ENCODE measurements around the gene CEP63.
"Not testable (repeated sequence)": the region's sequence is repeated elsewhere in the genome, so short reads cannot be mapped to it uniquely, and the experiment has no call there.

The CEP63 gene

DNA sequence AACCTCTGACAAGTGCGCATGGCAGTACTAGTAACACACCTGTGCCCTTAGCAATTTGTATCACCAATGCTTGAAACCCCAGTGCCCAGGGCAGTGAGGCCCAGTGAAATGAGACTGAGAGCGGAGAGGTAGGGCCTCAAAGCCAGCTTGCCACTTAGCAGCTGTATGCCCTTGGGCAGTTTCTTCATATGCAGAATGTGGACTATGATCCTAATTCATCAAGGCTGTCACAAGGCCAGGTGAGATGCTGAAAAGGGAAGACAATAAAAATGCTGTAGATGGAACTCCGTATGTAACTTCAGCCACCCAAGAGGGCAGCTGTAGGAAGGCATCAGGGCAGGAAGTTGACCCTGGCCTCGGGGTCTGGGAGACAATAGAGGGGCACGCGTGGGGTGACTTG is 90.6 kb downstream of the CEP63 start:
- DNase-seq (ENCODE audit: low read depth): no peak

DNA sequence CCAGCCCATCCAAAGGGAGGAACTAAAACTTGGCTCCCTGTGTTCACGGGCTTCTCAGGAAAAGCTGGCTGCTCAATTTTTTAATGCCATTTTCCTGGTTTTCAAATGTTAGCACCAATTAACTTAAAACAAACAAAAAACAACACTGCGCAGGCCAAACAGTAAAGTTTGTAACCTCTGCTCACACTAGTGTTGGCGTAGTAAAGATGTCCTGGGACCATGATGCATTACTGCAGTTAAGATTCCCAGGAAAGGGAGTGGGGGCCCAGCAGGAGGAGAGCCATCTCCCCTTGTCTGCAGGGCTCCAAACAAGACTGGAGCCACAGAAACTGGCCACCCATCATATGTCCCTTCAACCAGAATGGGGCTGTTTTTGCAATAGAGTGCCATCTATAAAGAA is 91.0 kb downstream of the CEP63 start:
- no peak for DNase-seq (ENCODE audit: low read depth)

DNA sequence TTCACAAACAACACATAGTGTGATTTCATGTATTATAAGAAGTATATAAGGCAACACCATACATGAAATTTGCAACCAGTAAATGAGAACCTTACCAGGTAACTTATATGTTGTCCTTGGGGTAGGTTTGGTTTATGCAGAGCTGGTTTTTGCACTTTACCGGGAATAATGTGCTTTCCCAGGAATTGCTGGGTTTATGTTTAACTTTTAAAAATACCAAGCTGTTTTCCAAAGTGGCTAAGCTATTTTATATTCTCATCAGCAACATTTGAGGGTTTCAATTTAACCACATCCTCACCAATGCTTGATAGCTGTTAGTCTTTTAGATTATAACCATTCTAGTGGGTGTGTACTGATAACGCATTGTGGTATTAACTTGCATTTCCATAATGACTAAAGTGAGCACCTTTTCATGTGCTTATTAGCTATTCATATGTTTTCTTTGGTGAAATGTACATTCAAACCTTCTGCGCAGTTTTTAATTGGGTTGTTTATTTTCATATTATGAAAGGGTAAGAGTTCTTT is 93.3 kb downstream of the CEP63 start:
- DNase-seq (ENCODE audit: low read depth): no peak

DNA sequence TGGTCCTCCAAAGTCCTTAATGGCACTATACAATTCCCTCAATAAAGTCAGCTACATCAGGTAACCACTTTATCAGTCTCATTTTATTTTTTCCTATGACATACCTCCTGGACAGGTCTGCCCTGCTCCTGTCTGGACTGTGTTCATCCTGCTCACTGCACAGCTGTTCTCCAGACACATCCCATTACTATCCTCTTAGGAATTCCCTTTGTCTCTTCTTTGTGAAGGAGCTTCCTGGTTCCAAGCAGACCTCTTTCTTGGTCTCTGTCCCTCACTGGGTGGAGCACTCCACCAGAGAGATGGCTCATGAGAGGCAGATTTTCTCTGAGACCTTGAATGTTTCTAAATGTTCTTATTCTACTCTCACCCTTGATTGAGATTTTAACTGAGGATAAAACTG is 104.9 kb downstream of the CEP63 start:
- DNase-seq (ENCODE audit: low read depth): no peak

DNA sequence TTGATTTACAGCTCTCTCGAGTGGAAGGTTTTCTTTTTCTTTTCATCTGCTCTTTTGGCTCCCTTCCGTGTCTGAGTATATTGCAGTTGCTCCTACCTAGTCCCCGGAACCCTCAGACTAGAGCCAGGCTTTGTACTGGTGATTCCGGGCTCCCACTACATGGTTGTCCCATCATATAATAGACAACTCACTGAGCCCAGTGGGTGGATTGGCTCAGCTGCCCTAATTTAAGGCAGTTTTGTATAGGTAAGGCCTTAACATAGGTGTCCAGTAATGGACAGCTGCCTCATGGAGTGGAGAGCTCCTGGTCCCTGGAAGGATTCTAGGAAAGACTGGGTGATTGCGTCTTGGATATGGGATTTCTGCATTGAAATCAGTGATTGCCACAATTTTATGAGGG is 106.9 kb downstream of the CEP63 start:
- DNase-seq (ENCODE audit: low read depth): no peak

DNA sequence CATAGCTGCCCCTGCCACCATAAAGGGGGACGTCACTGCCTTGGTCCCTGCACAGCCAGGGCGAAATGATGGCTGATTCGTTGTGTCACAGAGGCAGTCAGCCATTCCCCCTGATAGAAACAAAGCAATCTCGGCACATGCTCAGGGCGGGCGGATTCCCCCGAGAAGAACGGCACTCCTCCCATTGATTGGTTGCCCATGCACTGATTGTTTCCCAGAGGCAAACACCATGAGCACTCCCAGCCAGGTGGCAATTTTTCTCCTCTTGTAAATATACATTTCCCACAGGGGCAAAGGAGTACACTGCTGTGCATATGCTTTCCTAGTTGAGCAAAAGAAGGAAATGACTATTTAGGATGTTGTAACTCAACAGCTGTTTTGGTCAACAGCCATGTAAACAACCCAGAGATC is 108.5 kb downstream of the CEP63 start:
- no peak for DNase-seq (ENCODE audit: low read depth)

DNA sequence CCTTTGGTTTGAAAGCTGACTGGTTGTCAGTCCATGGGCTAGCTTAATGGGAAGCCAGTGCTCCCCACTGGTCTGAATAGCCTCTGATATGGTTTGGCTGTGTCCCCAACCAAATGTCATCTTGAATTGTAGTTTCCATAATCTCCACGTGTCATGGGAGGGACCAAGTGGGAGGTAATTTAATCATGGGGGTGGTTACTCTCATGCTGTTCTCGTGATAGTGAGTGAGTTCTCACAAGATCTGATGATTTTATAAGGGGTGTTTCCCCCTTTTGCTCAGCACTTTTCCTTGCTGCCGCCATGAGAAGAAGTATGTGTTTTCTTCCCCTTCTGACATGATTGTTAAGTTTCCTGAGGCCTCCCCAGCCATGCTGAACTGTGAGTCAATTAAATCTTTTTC is 109.1 kb downstream of the CEP63 start:
- DNase-seq (ENCODE audit: low read depth): not testable (repeated sequence)

DNA sequence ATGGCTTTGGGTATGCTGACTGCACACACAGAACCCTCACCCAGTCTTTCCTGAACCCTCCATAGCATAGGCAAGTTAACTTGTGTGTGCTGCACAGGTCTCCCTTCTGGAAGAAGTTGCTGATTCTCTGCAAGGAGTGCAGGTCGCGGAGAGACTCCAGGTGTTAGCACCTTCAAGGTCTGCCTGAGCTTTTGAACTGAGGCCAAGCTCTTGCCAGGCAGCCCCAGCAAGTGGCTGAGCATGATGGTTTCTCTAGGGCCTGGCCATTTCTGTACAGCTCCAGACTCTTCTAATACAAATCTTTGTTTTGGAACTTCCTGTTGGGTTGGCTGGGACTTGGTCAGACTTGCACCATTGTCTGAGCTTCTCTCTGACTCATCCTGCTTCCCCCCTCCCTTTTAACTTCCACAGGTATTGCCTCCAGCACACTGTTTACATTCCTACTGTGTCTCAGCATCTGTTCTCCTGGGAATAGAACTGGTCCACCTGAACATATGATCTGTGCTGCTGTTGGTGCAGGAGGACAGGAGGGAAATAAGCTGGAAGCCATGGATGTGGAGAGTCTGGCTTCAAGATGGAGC is 111.6 kb downstream of the CEP63 start:
- no peak for DNase-seq (ENCODE audit: low read depth)

DNA sequence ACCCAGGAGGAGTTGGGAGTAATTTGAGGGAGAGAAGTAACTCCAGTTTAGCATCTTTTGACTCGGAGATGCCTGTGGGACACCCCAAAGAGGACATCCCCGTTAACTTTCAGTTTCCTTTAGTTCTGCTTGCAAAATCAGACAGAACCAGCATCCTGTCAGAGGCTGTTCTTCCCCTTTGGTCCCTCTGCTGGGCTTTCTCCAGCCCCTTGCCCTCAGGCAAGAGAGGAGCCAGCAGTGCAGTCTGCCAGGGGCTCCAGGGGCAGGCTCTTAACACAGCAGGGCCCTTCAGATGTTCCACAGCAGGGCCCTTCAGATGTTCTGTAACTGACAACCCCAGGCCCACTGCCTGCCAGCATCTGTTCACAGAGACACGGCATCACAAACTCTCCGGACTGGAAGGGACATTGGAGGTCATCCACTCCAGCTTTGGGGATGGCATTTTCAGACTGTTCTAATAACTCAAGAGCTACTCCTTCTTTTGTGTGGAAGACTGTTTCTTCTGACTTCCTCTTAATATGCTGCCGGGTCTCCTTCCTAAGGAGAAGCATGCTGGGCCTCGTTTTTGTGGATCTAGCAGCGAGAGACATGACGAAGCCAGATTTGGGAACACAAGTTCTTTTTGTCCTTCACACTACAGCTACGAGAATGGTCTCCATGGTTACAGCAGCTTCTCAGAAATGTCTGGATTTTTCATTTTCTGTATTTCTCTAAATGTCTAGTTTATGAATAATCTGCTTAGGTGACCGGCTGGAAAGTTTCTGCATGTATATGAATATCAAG is 113.1 kb downstream of the CEP63 start:
- DNase-seq (ENCODE audit: low read depth): no peak

DNA sequence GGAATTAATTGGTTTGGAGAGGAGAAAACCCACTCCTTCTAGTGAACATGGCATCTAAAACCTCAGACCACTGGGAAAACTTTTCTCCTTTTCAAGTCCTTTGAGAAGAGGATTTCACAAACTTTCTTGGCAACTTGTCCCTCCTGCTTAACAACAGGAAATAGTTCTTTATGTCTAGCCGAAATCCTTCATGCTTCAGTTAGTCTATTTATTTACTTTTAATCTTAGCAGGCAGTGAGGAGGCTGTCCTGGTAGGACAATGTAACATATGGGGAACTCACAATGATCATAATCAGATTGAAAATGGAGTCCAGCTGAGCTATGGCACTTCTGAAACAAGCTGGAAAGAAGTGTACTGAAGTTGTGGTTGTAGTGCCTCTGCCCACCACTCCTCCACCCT is 114.3 kb downstream of the CEP63 start:
- no peak for DNase-seq (ENCODE audit: low read depth)

DNA sequence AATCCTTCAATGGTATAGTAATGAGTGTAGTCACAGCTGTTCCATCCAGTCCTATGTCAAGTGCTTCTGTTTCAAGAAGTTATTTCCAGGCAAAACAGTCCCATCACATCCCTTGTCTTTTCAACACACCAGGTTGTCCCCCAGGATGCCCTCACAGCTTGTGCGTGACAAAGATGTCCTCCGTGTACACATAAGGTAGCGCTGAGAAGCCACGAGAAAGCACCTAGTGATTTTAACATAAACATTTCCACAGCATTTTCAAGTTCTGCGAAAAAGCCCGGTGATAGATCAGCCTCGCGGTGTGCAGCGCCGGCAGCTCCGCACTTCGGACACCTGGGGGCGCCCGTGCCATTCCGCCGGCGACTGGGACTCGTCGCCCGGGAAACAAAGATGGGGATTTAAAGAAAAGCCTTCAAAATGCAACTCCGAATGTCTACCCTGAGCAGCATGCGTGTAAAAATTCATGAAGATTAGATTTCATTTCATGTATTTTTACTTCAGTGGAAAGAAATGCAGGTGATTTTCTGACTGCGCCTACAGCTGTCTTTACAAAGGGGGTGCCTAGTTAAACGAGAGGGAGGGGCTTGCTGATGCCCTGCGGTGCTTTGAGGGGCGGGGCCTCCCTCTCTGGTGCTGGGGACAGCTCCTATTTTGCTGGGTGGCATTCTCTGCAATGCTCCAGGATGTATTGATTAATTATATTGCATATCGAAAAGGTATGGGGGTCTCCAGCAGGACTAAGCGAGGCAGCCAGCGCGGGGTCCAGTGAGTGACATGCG is 115.0 kb downstream of the CEP63 start:
- DNase-seq (ENCODE audit: low read depth): peak; percentile 42

DNA sequence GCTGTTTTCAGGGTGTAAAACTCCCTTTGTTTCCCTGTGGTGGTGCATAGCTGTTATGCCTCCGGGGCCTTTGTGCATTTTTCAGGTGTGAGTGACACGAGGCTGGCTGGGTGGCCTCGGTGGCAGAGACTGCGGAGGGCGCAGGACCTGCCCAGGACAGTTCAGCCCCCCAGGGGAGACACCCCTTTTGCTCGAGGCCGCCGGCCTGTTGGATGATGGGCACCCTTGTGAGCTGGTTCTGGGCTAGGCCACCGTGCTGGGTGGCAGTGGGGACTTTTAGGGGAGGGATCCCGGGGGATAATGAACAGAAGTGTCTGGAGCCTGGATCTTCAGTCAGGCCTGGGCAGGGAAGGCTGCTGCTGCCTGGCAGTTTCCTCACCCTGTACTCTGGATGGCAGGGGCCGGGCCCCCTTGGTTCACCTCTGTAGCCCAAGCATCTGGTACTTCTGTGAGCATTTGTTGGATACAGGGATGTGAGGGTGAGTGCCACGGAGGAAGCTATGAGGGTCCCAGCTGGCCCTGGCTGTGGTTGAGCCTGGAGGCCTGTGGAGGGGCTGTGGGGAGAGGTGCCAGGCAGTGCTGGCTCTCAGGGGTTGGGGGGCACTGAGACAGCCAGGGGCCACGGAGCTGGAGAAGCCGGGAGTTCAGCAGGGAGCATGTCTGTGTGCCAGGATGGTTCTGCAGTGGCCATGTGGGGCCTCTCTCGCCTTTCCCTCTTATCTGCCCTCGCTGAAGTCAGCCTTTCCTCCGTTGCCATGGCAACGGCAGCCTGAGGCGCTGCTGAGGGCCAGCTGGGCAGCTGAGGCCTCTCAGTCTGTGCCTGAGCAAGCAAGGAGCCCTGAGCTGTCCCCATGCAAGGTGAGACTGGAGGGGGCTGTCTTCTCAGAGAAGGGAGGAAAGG is 115.9 kb downstream of the CEP63 start:
- DNase-seq (ENCODE audit: low read depth): no peak

DNA sequence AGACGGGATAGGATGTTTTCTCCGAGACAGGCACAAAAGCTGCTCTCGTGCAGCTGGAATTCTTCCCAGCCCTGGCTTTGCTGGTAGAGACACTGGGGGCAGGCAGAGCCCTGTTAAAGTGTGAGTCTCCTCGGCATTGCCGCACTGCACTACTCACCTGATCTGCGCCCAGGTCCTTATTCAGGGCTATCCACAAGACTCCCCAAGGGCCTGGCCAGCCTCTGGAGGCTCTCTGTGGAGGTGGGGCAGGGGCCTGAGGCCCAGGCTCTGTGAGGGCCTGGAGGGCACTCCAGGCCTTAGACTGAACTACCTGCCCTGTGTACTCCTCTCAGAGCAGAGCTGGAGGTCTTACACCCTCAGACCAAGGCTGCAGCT is 116.6 kb downstream of the CEP63 start:
- no peak for DNase-seq (ENCODE audit: low read depth)

DNA sequence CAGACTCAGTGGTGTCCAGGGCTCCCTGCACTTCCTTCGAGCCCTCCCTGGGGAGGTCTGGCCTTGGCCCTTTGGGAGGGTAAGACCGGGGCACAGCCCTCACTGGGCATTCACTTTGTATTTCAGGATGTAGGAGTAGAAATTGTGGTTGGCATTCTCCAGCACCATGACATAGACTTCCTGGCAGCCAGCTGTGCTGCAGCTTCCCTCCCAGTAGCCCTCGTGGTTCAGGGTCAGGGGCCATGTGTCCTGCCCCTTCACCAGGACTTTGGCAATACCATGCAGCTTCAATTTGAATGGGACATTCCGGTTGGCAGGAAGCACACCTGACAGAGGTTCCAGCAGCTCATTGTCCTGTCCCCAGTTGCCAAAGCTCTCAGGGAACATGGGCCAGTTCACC is 117.6 kb downstream of the CEP63 start:
- DNase-seq (ENCODE audit: low read depth): no peak

DNA sequence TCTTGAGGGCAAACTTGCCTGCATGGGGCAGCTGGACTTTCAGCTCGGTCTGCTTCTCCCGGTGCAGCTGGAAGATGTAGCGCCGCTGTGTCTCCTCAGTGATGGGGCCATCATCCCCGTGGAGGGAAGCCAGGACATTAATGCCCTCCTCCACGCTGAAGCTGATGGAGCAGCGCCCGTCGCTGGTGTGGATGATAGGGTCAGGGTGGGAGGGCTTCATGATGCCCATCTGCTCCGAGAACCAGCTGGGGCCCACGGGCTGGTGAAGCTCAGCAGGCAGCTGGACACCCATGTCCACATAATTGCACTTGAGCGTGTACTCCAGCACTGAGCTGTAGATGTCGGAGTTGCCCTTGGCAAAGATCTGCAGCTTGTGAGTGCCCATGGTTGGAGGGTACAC is 118.1 kb downstream of the CEP63 start:
- no peak for DNase-seq (ENCODE audit: low read depth)

DNA sequence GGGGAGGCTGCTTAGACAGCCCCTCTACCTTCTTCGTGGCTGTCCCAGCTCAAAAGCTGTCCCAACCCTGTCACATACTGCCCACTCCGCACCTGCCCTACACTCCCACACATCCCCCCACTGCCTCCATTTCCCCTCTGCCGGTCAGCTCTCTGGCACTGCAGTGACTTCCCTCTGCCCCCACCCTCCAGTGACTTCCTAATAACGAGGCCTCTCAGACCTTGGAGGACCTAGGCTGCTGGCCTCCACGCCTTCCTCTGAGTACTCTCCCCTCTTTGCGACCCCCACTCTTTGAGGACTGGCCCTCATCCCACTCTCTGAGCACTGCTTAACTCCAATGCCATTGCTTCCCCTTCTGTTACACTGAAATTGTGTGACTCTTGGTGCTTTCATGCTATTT is 119.7 kb downstream of the CEP63 start:
- no peak for DNase-seq (ENCODE audit: low read depth)

DNA sequence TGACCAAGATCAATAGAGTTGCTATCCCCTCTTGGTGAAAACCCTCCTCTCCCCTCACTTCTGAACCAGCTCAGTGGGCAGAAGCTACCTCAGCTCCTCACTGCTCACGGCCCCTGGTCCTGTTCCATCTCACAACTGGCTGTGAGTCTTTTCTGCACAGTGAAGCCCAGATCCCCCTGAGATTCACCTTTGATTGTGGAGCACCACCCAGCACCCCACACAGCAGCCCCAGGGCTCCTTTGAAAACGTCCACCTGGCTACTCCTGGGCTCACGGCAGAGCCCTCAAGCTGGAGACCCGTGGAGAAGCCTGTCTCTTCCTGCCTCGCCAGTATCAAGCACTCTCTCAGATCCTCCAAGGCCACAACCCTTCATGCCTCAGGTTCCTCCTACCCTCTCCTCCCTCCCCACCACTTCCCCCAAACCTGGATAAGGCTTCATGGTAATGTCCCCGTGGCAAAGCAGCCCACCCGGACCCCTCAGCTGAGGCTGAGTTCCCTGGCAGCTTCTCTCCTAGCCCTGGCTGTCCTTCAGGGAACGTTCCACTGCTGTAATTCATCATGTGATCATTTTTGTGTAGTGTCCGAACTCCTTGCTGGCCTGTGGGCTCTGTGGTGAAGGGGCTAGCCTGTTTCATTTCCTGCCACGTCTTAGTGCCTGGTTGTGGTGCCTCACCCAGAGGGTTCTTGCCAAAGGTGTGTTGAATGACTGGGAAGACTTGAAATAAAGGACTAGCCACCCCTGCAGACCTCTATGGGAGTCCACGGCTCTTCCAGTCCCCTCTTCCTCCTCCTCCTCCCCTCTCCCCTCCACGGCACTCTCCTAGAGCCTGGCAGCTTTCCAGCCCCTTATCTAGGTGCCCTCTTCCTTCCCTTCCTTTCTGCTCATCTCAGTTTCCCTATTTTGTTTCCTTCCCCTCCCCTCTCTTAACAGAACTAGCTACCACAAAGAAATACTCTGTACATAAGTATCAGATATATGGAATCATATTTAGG is 120.5 kb downstream of the CEP63 start:
- DNase-seq (ENCODE audit: low read depth): no peak

DNA sequence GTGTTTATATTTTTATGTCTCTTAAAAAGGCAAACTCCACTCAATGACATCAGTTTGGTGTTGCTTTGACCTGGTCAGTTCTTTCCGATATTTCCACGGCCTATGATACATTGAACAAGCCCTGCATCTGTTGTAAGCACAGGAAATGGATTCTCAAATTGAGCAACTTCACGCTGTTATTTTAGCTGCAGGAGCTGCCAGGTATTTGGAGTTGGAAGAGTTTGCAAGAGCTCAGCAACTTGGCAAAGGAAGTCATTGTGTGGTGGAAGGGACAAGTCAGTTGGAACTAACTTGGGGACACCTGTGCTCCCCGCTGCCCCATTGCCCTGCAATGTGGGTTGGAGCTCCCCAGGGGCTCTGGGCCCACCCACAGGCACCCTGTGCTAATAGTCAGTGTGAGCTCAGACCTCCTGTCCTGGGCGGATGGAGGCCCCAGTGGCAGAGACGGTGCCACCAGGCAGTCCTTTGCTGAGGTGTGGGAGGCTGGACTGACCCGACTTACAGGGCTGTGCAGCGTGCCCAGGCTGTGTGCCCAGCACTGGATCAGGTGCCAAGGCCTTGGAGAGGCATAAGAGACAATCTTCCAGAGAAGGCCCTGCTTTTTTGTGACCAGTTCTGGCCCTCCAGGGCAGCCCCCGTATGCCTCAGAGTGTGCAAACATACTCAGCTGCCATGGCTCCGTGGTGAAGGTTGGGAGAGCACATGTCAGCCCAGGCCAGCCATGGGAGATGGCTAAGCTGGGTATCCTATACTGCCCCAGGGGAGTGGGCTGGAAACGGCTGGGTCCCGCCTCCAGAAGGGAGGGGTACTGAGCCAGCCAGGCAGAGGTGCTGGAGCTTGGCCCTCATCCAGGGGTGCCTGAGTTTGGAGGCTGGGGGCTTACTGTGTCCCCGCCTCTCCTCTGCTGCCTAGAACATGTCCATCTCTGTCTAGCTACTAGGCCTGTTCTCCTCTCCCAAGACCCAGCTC is 121.5 kb downstream of the CEP63 start:
- DNase-seq (ENCODE audit: low read depth): no peak

DNA sequence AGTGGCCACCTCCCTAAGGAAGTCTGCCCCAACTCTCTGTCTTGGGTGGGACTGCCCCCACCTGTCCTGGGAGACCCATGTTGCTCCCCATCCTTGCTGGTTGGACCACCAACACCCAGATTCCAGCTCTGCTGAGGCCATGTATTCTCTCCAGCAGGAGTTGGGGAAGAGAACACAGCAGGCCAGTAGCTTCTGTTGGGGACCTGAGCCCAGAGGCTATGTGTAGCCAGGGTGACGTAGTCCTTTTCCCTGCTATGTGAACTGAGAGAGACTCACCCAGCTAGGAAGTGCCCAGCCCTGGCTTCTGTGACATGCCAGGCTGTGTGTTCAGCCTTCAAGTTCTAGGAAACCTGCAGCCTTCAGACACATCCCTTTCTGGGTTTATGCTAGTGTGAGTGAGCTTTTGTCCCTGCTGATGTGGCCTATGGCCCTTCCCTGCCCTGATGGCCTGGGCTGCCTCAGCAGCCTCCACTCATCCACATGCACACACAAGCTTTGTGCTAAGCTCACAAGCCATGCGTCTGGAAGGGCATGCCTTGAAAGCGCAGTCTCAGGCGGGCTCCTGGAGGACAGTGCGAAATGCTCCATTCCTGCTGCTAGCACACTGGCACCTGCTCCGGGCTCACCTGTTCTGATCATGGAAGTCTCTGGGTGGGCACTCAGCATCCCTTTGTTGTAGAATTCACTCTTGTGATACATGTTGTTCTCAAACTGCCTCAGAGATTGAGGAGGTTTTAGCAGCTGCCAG is 122.3 kb downstream of the CEP63 start:
- no peak for DNase-seq (ENCODE audit: low read depth)

All from fibroblast of the conjunctiva (primary cell).